Amniotic epithelial cell (primary cell): ENCODE data around the gene CHRNA3.
"Not testable (repeated sequence)": the region's sequence is repeated elsewhere in the genome, so short reads cannot be mapped to it uniquely, and the experiment has no call there.

ENCODE experiments used
- DNase-seq: peaks from one replicate; pipeline ENCODE4 v3.0.0-alpha.2; 2010; ENCODE audit warnings: low read depth

Gene CHRNA3

GRCh38 chr15:78617516-78617915 is 3.3 kb downstream of the CHRNA3 start:
- DNase-seq: no peak

- no peak for DNase-seq
These were observed 3.7 kb downstream of the CHRNA3 start for GRCh38 chr15:78617076-78617475.

GRCh38 chr15:78616506-78616905 is 4.3 kb downstream of the CHRNA3 start:
- no peak for DNase-seq

- no peak for DNase-seq
These were observed 5.6 kb downstream of the CHRNA3 start for GRCh38 chr15:78615151-78615589.

GRCh38 chr15:78614021-78614420 is 6.8 kb downstream of the CHRNA3 start:
- no peak for DNase-seq

GRCh38 chr15:78609551-78609950 is 11.2 kb downstream of the CHRNA3 start:
- DNase-seq: not testable (repeated sequence)

- DNase-seq: no peak
These were observed 15.1 kb downstream of the CHRNA3 start for GRCh38 chr15:78605680-78606079.

GRCh38 chr15:78605201-78605600 is 15.6 kb downstream of the CHRNA3 start:
- DNase-seq: no peak

- no peak for DNase-seq
These were observed 16.4 kb downstream of the CHRNA3 start for GRCh38 chr15:78604420-78604819.

GRCh38 chr15:78603467-78603866 is 17.3 kb downstream of the CHRNA3 start:
- no peak for DNase-seq

- DNase-seq: no peak
These were observed 21.6 kb downstream of the CHRNA3 start for GRCh38 chr15:78599189-78599588.

GRCh38 chr15:78598348-78598747 is 22.4 kb downstream of the CHRNA3 start:
- DNase-seq: no peak

- no peak for DNase-seq
These were observed 23.2 kb downstream of the CHRNA3 start for GRCh38 chr15:78597583-78597982.

- DNase-seq: no peak
These were observed 45.9 kb downstream of the CHRNA3 start for GRCh38 chr15:78574944-78575343.

- no peak for DNase-seq
These were observed 47.4 kb downstream of the CHRNA3 start for GRCh38 chr15:78573416-78573815.

- no peak for DNase-seq
These were observed 49.4 kb downstream of the CHRNA3 start for GRCh38 chr15:78571382-78571781.

GRCh38 chr15:78570710-78571109 is 50.1 kb downstream of the CHRNA3 start:
- no peak for DNase-seq

GRCh38 chr15:78567531-78567930 is 53.3 kb downstream of the CHRNA3 start:
- no peak for DNase-seq

GRCh38 chr15:78565951-78566774 is 54.6 kb downstream of the CHRNA3 start:
- DNase-seq: peak; percentile 13

GRCh38 chr15:78565097-78565950 is 55.5 kb downstream of the CHRNA3 start, which contains the start of gene CHRNA5:
CHRNA5 (plus strand) TSS chr15:78565520; CDS start chr15:78565720, 200 bp downstream.
- DNase-seq: peak; percentile 69

- DNase-seq: no peak
These were observed 56.1 kb downstream of the CHRNA3 start for GRCh38 chr15:78564743-78565096.

GRCh38 chr15:78563092-78563491 is 57.7 kb downstream of the CHRNA3 start:
- DNase-seq: no peak

- no peak for DNase-seq
These were observed 59.3 kb downstream of the CHRNA3 start for GRCh38 chr15:78561490-78561889.
